K562 (cell line): ENCODE measurements around the gene METTL3. TPM values are rescaled to one million over a fixed set of nuclear protein-coding genes. Genes with fewer than 3 reads are reported as not detected.

Experiments used
- CHD2 ChIP-seq: IDR thresholded peaks from 2 replicates; pipeline ENCODE4 v1.6.1; 2011; ENCODE audit warnings: low read depth, low read length
- E2F6 ChIP-seq, 2 experiments: IDR thresholded peaks; 2 replicates each; pipeline ENCODE4 v1.6.1; 2011; ENCODE audit warnings: borderline replicate concordance in 1 of 2, control low read depth in 1 of 2, low read depth in 1 of 2, low read length in 1 of 2, mild to moderate bottlenecking in 1 of 2, mixed read lengths in 1 of 2, moderate library complexity in 1 of 2; ENCODE audit not compliant: insufficient read depth in 1 of 2, insufficient read length in 1 of 2, poor library complexity in 1 of 2, severe bottlenecking in 1 of 2; ENCODE audit errors: extremely low read depth in 1 of 2
- HINFP ChIP-seq: fragments of 450-650 bp; conservative IDR thresholded peaks from 2 replicates; pipeline ENCODE4 v1.6.1; 2016; ENCODE audit warnings: missing genetic modification characterization, low read depth, mild to moderate bottlenecking, control low read depth, missing compliant biosample characterization
- MAFG ChIP-seq: fragments of 450-650 bp; conservative IDR thresholded peaks from 2 replicates; pipeline ENCODE4 v1.6.1; 2016; ENCODE audit warnings: missing genetic modification characterization, missing compliant biosample characterization
- POLR2AphosphoS5 ChIP-seq: IDR thresholded peaks from 2 replicates; pipeline ENCODE4 v1.6.1; 2011; ENCODE audit warnings: mild to moderate bottlenecking, low read depth, low read length, moderate library complexity; ENCODE audit not compliant: control insufficient read depth, insufficient read depth
- RBM22 ChIP-seq: fragments of 200-400 bp; formaldehyde crosslinking; IDR thresholded peaks from 2 replicates; pipeline ENCODE4 v1.6.1; 2018; ENCODE audit warnings: low read length, low read depth; ENCODE audit not compliant: poor library complexity, severe bottlenecking
- TFE3 ChIP-seq: fragments of 450-650 bp; formaldehyde crosslinking; IDR thresholded peaks from 2 replicates; pipeline ENCODE4 v1.4.0; 2020; ENCODE audit warnings: mild to moderate bottlenecking, mixed read lengths
- YY1 ChIP-seq, 3 experiments: IDR thresholded peaks; 2 replicates each; pipeline ENCODE4 v1.6.1; 2011; ENCODE audit warnings: low read length in 2 of 3, mild to moderate bottlenecking in 2 of 3, moderate library complexity in 2 of 3, borderline replicate concordance in 1 of 3, control low read depth in 1 of 3, low read depth in 1 of 3; ENCODE audit not compliant: insufficient read depth in 3 of 3, insufficient replicate concordance in 2 of 3, control insufficient read depth in 1 of 3, insufficient read length in 1 of 3; ENCODE audit errors: extremely low read depth in 1 of 3
- polyA plus RNA-seq, 8 experiments: library from polyadenylated mRNA; depleted of rRNA in 4 of 8; stranded (reverse) in 5 of 8; unstranded in 3 of 8; fragments of >200 nt; fragmentation: Nextera tagmentation in 2 of 8; fragmentation: Illumina TruSeq in 1 of 8; extraction: Ambion mirVana in 2 of 8; extraction: Trizol in 1 of 8; gene quantifications; 2 replicates each; pipeline versions ENCODE4 v1.2.1 to v1.2.3, GENCODE V29; 2011 to 2014; ENCODE audit warnings: inconsistent platforms in 1 of 8, missing spikeins in 1 of 8
- total RNA-seq, 7 experiments: library from RNA; depleted of rRNA in 6 of 7; stranded (reverse); fragments of >200 nt in 6 of 7; fragmentation: Illumina TruSeq in 2 of 7; extraction: Trizol in 2 of 7; gene quantifications; 2 replicates each; pipeline versions ENCODE4 v1.2.1 to v1.2.3, GENCODE V29; 2011 to 2021; ENCODE audit warnings: low replicate concordance in 1 of 7
- TF ChIP-seq, protein P1 (sequence below): fragments of 450-650 bp; IDR thresholded peaks from 2 replicates; pipeline ENCODE4 v1.6.1; 2016; ENCODE audit warnings: low read depth

Gene METTL3
- total and polyA plus RNA-seq, 9 of the 15 experiments (the other 6 are each of a cell fraction or from before 2014, with no cell fraction given), result 42.1 to 151 (median 65.7) TPM

DNA sequence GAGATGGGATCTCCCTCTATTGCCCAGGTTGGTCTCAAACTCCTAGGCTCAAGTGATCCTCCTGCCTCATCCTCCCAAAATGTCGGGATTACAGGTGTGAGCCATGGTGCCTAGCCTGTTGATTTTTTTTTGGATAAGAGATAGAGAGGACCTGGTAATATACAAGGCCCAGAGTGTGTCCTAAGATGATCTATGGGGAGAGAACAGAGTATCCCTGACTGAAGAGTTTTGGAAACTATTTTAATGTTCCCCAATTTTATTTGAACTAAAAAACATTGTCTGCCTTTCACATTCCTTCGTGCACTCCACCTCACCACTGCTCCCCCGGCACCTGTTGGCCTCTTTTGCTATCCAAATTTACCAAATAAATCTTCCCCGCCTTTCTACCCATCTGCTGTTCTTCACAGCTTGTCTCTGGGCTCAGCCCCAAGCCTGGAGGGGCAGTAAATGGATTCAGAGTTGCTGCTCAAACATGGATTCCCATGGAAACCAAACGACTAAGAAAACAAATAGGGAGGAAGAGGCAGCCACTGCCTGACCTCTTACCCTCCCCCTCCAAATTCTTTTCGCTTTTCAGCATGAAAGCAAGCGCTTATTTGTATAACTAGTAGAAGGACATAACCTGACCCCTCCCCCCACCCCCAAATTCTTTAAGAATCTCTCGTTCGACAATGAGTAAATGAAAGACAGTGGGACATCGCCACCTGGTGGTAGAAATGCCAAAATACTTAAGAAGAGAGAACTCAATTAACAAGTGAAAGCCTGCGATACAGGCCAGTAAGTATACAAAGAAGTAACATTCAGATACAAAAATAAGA lies 46.2 kb upstream of the METTL3 start (continued):
- no peak for TF ChIP-seq E2F6 (IDR thresholded peaks at IDR 0.05; ENCODE audit: borderline replicate concordance in 1 of 2, extremely low read depth in 1 of 2, insufficient read depth in 1 of 2, insufficient read length in 1 of 2, low read depth in 1 of 2, low read length in 1 of 2, poor library complexity in 1 of 2, severe bottlenecking in 1 of 2)
- TF ChIP-seq YY1 (IDR thresholded peaks at IDR 0.05; ENCODE audit: borderline replicate concordance in 1 of 3, control insufficient read depth in 1 of 3, extremely low read depth in 1 of 3, insufficient read depth in 3 of 3, insufficient read length in 1 of 3, insufficient replicate concordance in 2 of 3, low read depth in 1 of 3, low read length in 2 of 3), result peak in 1 of 3 experiments; percentile 21
- TF ChIP-seq POLR2AphosphoS5, result no peak
- TF ChIP-seq MAFG (tag), result no peak
- no peak for TF ChIP-seq TFE3 (CRISPR knock-in tag)
- no peak for TF ChIP-seq RBM22
- TF ChIP-seq, protein P1, sequence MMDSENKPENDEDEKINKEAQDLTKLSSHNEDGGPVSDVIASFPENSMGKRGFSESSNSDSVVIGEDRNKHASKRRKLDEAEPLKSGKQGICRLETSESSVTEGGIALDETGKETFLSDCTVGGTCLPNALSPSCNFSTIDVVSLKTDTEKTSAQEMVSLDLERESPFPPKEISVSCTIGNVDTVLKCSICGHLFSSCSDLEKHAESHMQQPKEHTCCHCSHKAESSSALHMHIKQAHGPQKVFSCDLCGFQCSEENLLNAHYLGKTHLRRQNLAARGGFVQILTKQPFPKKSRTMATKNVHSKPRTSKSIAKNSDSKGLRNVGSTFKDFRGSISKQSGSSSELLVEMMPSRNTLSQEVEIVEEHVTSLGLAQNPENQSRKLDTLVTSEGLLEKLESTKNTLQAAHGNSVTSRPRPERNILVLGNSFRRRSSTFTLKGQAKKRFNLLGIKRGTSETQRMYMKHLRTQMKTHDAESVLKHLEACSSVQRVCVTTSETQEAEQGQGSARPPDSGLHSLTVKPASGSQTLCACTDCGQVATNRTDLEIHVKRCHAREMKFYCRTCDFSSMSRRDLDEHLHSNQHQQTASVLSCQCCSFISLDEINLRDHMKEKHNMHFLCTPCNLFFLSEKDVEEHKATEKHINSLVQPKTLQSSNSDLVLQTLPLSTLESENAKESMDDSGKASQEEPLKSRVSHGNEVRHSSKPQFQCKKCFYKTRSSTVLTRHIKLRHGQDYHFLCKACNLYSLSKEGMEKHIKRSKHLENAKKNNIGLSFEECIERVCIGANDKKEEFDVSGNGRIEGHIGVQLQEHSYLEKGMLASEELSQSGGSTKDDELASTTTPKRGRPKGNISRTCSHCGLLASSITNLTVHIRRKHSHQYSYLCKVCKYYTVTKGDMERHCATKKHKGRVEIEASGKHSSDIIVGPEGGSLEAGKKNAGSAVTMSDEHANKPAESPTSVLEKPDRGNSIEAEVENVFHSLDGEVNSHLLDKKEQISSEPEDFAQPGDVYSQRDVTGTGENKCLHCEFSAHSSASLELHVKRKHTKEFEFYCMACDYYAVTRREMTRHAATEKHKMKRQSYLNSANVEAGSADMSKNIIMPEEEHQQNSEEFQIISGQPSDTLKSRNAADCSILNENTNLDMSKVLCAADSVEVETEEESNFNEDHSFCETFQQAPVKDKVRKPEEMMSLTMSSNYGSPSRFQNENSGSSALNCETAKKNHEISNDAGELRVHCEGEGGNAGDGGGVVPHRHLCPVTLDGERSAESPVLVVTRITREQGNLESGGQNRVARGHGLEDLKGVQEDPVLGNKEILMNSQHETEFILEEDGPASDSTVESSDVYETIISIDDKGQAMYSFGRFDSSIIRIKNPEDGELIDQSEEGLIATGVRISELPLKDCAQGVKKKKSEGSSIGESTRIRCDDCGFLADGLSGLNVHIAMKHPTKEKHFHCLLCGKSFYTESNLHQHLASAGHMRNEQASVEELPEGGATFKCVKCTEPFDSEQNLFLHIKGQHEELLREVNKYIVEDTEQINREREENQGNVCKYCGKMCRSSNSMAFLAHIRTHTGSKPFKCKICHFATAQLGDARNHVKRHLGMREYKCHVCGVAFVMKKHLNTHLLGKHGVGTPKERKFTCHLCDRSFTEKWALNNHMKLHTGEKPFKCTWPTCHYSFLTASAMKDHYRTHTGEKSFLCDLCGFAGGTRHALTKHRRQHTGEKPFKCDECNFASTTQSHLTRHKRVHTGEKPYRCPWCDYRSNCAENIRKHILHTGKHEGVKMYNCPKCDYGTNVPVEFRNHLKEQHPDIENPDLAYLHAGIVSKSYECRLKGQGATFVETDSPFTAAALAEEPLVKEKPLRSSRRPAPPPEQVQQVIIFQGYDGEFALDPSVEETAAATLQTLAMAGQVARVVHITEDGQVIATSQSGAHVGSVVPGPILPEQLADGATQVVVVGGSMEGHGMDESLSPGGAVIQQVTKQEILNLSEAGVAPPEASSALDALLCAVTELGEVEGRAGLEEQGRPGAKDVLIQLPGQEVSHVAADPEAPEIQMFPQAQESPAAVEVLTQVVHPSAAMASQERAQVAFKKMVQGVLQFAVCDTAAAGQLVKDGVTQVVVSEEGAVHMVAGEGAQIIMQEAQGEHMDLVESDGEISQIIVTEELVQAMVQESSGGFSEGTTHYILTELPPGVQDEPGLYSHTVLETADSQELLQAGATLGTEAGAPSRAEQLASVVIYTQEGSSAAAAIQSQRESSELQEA, result no peak
- 0 out of 2 replicates have a peak, but pooled peaks have one; percentile 19 for TF ChIP-seq CHD2
- no peak for TF ChIP-seq HINFP (tag)
